ENCODE data around the gene OR7G2.
"Not testable (repeated sequence)": the region's sequence is repeated elsewhere in the genome, so short reads cannot be mapped to it uniquely, and the experiment has no call there.

OR7G2 gene

GRCh38 chr19:9075064-9075949 lies 32.0 kb downstream of the OR7G2 start:
- DNase-seq (ENCODE audit: low read depth in 1 of 2, low spot score in 1 of 2), result no peak

- DNase-seq (ENCODE audit: low read depth in 1 of 2, low spot score in 1 of 2), result no peak
These were observed 33.5 kb downstream of the OR7G2 start for GRCh38 chr19:9073806-9074205.

- not testable (repeated sequence) for DNase-seq (ENCODE audit: low read depth in 1 of 2, low spot score in 1 of 2)
These were observed 35.6 kb downstream of the OR7G2 start for GRCh38 chr19:9071720-9072119.

GRCh38 chr19:9070066-9070465 lies 37.2 kb downstream of the OR7G2 start:
- no peak for DNase-seq (ENCODE audit: low read depth in 1 of 2, low spot score in 1 of 2)

- DNase-seq (ENCODE audit: low read depth in 1 of 2, low spot score in 1 of 2), result no peak
These were observed 41.7 kb downstream of the OR7G2 start for GRCh38 chr19:9065457-9066014.

- no peak for DNase-seq (ENCODE audit: low read depth in 1 of 2, low spot score in 1 of 2)
These were observed 45.4 kb downstream of the OR7G2 start for GRCh38 chr19:9061879-9062278.

GRCh38 chr19:9060564-9061340 lies 46.5 kb downstream of the OR7G2 start:
- no peak for DNase-seq (ENCODE audit: low read depth in 1 of 2, low spot score in 1 of 2)

- no peak for DNase-seq (ENCODE audit: low read depth in 1 of 2, low spot score in 1 of 2)
These were observed 48.2 kb downstream of the OR7G2 start for GRCh38 chr19:9058905-9059667.

- no peak for DNase-seq (ENCODE audit: low read depth in 1 of 2, low spot score in 1 of 2)
These were observed 49.6 kb downstream of the OR7G2 start for GRCh38 chr19:9057505-9058258.

- DNase-seq (ENCODE audit: low read depth in 1 of 2, low spot score in 1 of 2), result not testable (repeated sequence)
These were observed 51.1 kb downstream of the OR7G2 start for GRCh38 chr19:9056131-9056530.

GRCh38 chr19:9054765-9055164 lies 52.5 kb downstream of the OR7G2 start:
- no peak for DNase-seq (ENCODE audit: low read depth in 1 of 2, low spot score in 1 of 2)

- DNase-seq (ENCODE audit: low read depth in 1 of 2, low spot score in 1 of 2), result no peak
These were observed 53.1 kb downstream of the OR7G2 start for GRCh38 chr19:9054207-9054606.

- DNase-seq (ENCODE audit: low read depth in 1 of 2, low spot score in 1 of 2), result not testable (repeated sequence)
These were observed 53.6 kb downstream of the OR7G2 start for GRCh38 chr19:9053674-9054073.

- no peak for DNase-seq (ENCODE audit: low read depth in 1 of 2, low spot score in 1 of 2)
These were observed 54.4 kb downstream of the OR7G2 start for GRCh38 chr19:9052894-9053293.
